Measurements from ENCODE around the gene TMEM223. TPM values are rescaled to one million over a fixed set of nuclear protein-coding genes. Genes with fewer than 3 reads are reported as not detected.
A peak's percentile ranks its signal among the peaks of the same experiment; 100 is the strongest.
"Not testable (repeated sequence)": the region's sequence is repeated elsewhere in the genome, so short reads cannot be mapped to it uniquely, and the experiment has no call there.

Gene TMEM223
- polyA plus RNA-seq, 1 donor from 2014 or later, result 16.5 TPM

DNA sequence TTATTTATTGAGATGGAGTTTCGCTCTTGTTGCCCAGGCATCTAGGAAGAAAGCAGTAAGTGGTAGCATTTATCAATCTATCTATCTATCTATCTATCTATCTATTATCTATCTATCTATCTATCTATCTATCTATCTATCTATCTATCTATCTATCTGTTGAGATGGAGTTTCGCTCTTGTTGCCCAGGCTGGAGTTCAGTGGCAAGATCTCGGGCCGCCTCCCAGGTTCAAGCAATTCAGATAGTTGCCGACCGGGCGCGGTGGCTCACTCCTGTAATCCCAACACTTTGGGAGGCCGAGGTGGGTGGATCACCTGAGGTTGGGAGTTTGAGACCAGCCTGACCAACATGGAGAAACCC, 31.0 kb downstream of the TMEM223 start:
- H3K9me3 ChIP-seq (ENCODE audit: low read length); H3K36me3 ChIP-seq (ENCODE audit: insufficient read depth, low read length); H3K9me2 ChIP-seq (ENCODE audit: insufficient read depth, low read length); H3K9ac ChIP-seq (ENCODE audit: low read length); H3K27me3 ChIP-seq (ENCODE audit: insufficient read depth, low read depth, low read length); H4K20me1 ChIP-seq (ENCODE audit: insufficient read depth); H2AFZ ChIP-seq (ENCODE audit: low read depth, low read length); H3F3A ChIP-seq (ENCODE audit: insufficient read depth, low read length, poor library complexity, severe bottlenecking); H3K4me2 ChIP-seq (ENCODE audit: low read length): not testable (repeated sequence)
- Histone ChIP-seq H3K27ac (ENCODE audit: low read length) (peak overlapping the region; percentile 24), H3K79me2 (replicated peaks; ENCODE audit: insufficient read depth, low read length) (peaks cover 12% of the 10 kb centered on the region), H3K4me3 (ENCODE audit: low read length) (peak overlapping the region; percentile 82)

DNA sequence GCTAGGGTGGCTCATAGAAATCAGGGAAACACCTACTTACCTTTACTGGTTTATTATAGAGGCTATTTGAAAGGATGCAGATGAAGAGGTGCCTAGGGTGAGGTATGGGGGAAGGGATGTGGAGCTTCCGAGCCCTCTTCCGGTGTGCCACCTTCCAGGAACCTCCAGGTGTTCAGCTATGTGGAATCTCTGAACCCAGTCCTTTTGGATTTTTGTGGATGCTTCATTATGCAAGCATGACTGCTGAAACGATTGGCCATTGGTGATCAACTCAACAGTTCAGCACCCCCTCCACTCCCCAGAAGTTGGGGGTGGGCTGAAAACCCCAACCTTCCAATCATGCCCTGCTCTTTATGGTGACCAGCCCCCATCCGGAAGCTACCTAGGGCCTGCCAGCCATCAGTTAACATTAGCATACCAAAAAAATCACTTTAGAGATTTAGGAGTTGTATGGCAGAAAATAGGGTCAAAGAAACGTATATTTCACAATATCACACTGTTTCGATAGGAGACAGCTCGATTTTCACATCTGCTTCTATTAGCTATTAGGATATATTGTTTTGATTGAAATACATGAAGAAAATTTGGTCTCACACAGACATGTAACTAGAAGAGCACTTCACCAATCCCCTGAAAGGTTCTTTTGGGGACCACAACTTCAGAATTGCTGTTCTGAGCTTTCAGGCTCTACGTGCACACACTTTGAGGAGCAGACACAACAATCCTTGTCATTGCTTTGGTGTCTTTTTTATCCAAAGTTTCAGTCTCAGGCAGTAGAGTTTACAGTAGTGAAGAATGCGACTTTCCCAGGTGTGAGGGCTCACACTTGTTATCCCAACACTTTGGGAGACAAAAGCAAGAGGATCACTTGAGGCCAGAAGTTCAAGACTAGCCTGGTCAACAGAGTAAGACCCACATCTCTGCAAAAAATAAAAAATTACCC, 33.7 kb downstream of the TMEM223 start:
- H2AFZ ChIP-seq (ENCODE audit: low read depth, low read length), result no peak overlapping the region
- no peaks in the 10 kb centered on the region for H3F3A ChIP-seq (ENCODE audit: insufficient read depth, low read length, poor library complexity, severe bottlenecking)
- no peaks in the 10 kb centered on the region for H3K27me3 ChIP-seq (ENCODE audit: insufficient read depth, low read depth, low read length)
- no peaks in the 10 kb centered on the region for H3K9me2 ChIP-seq (ENCODE audit: insufficient read depth, low read length)
- no peak overlapping the region for H3K4me2 ChIP-seq (ENCODE audit: low read length)
- no peak overlapping the region for H3K27ac ChIP-seq (ENCODE audit: low read length)
- H3K9me3 ChIP-seq (ENCODE audit: low read length), result no peaks in the 10 kb centered on the region
- TF ChIP-seq SMC3 (conservative IDR thresholded peaks at IDR 0.05; ENCODE audit: poor library complexity), result no peak
- H4K20me1 ChIP-seq (ENCODE audit: insufficient read depth), result no peaks in the 10 kb centered on the region
- H3K4me3 ChIP-seq (ENCODE audit: low read length), result no peak overlapping the region
- no peak overlapping the region for H3K9ac ChIP-seq (ENCODE audit: low read length)
- peaks cover 16% of the 10 kb centered on the region for H3K79me2 ChIP-seq (replicated peaks; ENCODE audit: insufficient read depth, low read length)
- H3K36me3 ChIP-seq (ENCODE audit: insufficient read depth, low read length), result no peaks in the 10 kb centered on the region

DNA sequence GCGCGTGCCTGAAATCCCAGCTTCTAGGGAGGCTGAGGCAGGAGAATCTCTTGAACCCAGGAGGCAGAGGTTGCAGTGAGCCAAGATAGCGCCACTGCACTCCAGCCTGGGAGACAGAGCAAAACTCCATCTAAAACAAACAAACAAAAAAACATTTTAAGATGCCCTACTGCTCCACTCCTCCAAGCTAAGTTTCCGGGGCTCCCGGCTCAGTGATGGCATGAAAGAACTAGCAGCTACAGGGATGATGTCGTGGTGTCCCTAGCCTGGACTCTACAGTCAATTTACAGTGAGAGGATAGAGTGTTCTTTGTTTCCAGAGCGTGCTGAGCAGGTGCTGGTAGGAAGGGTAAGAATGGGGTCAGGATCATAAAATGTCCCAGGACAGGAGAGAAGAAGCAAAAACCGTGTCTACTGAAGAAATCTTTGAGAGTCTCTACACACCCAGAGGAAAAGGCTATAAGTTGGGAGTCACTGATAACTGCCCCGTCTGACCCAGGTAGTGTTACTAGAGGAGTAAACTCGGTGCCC, 36.7 kb downstream of the TMEM223 start:
- no peaks in the 10 kb centered on the region for H3K36me3 ChIP-seq (ENCODE audit: insufficient read depth, low read length)
- no peaks in the 10 kb centered on the region for H4K20me1 ChIP-seq (ENCODE audit: insufficient read depth)
- H3K9me2 ChIP-seq (ENCODE audit: insufficient read depth, low read length), result no peaks in the 10 kb centered on the region
- H3K9me3 ChIP-seq (ENCODE audit: low read length), result no peaks in the 10 kb centered on the region
- no peak overlapping the region for H3K4me3 ChIP-seq (ENCODE audit: low read length)
- no peak overlapping the region for H3K4me2 ChIP-seq (ENCODE audit: low read length)
- H2AFZ ChIP-seq (ENCODE audit: low read depth, low read length), result no peak overlapping the region
- H3F3A ChIP-seq (ENCODE audit: insufficient read depth, low read length, poor library complexity, severe bottlenecking), result no peaks in the 10 kb centered on the region
- peaks cover 5% of the 10 kb centered on the region for H3K79me2 ChIP-seq (replicated peaks; ENCODE audit: insufficient read depth, low read length)
- H3K27me3 ChIP-seq (ENCODE audit: insufficient read depth, low read depth, low read length), result no peaks in the 10 kb centered on the region
- peak overlapping the region; percentile 95 for H3K27ac ChIP-seq (ENCODE audit: low read length)
- TF ChIP-seq EZH2 (IDR thresholded peaks at IDR 0.05; ENCODE audit: borderline replicate concordance, insufficient read depth, low read length, poor library complexity, severe bottlenecking), result no peak
- no peak for TF ChIP-seq SMC3 (conservative IDR thresholded peaks at IDR 0.05; ENCODE audit: poor library complexity)
- no peak for TF ChIP-seq TAF1 (IDR thresholded peaks at IDR 0.05; ENCODE audit: low read depth)
- no peak for TF ChIP-seq RAD21 (conservative IDR thresholded peaks at IDR 0.05)
- TF ChIP-seq, protein P1, sequence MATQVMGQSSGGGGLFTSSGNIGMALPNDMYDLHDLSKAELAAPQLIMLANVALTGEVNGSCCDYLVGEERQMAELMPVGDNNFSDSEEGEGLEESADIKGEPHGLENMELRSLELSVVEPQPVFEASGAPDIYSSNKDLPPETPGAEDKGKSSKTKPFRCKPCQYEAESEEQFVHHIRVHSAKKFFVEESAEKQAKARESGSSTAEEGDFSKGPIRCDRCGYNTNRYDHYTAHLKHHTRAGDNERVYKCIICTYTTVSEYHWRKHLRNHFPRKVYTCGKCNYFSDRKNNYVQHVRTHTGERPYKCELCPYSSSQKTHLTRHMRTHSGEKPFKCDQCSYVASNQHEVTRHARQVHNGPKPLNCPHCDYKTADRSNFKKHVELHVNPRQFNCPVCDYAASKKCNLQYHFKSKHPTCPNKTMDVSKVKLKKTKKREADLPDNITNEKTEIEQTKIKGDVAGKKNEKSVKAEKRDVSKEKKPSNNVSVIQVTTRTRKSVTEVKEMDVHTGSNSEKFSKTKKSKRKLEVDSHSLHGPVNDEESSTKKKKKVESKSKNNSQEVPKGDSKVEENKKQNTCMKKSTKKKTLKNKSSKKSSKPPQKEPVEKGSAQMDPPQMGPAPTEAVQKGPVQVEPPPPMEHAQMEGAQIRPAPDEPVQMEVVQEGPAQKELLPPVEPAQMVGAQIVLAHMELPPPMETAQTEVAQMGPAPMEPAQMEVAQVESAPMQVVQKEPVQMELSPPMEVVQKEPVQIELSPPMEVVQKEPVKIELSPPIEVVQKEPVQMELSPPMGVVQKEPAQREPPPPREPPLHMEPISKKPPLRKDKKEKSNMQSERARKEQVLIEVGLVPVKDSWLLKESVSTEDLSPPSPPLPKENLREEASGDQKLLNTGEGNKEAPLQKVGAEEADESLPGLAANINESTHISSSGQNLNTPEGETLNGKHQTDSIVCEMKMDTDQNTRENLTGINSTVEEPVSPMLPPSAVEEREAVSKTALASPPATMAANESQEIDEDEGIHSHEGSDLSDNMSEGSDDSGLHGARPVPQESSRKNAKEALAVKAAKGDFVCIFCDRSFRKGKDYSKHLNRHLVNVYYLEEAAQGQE (IDR thresholded peaks at IDR 0.05; ENCODE audit: borderline replicate concordance), result no peak
- TF ChIP-seq, protein P2, sequence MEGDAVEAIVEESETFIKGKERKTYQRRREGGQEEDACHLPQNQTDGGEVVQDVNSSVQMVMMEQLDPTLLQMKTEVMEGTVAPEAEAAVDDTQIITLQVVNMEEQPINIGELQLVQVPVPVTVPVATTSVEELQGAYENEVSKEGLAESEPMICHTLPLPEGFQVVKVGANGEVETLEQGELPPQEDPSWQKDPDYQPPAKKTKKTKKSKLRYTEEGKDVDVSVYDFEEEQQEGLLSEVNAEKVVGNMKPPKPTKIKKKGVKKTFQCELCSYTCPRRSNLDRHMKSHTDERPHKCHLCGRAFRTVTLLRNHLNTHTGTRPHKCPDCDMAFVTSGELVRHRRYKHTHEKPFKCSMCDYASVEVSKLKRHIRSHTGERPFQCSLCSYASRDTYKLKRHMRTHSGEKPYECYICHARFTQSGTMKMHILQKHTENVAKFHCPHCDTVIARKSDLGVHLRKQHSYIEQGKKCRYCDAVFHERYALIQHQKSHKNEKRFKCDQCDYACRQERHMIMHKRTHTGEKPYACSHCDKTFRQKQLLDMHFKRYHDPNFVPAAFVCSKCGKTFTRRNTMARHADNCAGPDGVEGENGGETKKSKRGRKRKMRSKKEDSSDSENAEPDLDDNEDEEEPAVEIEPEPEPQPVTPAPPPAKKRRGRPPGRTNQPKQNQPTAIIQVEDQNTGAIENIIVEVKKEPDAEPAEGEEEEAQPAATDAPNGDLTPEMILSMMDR (IDR thresholded peaks at IDR 0.05; ENCODE audit: poor library complexity, severe bottlenecking), result no peak
- TF ChIP-seq MXI1 (conservative IDR thresholded peaks at IDR 0.05; ENCODE audit: poor library complexity, severe bottlenecking), result no peak
- TF ChIP-seq POLR2AphosphoS5 (IDR thresholded peaks at IDR 0.05), result no peak
- TF ChIP-seq EP300 (conservative IDR thresholded peaks at IDR 0.05; ENCODE audit: poor library complexity, severe bottlenecking), result no peak
- H3K9ac ChIP-seq (ENCODE audit: low read length), result no peak overlapping the region

Measured in neural cell (in vitro differentiated cells).